Measurements from ENCODE around the gene ADD3.

The ADD3 gene

DNA sequence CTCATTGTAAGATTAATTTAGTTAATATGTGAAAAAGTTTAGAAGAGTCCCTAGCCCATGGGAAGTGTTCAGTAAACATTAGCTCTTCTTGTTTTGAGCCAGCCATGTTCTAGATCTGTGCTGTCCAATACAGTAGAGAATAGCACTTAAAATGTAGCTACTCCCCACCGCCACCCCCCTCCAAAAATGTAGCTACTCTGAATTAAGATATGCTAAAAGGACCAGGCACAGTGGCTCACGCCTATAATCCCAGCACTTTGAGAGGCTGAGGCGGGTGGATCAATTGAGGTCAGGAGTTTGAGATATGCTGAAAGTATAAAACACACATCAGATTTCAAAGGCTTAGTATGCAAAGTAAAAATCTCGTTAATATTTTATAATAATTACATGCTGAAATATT lies 152.3 kb downstream of the ADD3 start:
- no peak for DNase-seq

DNA sequence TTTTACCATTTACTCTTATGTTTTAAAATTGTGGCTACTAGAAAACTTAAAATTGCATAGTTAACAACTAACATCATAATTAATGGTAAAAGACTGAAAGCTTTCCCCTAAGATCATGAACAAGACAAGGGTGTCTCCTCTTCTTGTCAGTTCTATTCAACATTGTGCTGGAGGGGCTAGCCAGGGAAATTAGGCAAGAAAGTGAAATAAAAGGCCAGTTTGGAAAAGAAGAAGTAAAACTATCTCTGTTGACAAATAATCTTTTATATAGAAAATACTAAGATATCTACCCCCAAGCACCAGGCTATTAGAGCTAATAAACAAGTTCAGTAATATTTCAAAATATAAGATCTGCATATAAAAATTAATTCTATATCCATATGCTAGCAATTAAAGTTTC lies 152.7 kb downstream of the ADD3 start:
- peak; percentile 53 for DNase-seq

DNA sequence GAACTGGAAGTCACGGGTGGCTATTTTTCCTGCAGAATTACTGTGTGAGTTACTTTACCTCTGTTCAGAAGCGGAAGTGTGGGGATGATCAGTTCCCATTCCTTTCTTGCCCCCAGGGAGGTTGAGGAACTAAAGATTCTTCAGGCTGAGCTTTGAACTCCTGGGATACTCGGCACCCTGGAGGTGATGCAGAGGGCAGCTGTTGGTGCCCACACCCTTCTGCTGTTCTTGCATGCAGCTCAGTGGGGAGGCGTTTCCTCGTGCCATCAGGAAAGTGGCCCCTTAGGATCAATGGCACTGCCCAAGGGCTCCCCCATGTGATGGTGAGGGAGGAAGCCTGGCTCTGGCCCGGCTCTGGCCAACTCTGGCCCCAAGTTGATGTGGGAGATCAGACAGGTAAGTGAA lies 155.0 kb downstream of the ADD3 start:
- DNase-seq: peak; percentile 54

DNA sequence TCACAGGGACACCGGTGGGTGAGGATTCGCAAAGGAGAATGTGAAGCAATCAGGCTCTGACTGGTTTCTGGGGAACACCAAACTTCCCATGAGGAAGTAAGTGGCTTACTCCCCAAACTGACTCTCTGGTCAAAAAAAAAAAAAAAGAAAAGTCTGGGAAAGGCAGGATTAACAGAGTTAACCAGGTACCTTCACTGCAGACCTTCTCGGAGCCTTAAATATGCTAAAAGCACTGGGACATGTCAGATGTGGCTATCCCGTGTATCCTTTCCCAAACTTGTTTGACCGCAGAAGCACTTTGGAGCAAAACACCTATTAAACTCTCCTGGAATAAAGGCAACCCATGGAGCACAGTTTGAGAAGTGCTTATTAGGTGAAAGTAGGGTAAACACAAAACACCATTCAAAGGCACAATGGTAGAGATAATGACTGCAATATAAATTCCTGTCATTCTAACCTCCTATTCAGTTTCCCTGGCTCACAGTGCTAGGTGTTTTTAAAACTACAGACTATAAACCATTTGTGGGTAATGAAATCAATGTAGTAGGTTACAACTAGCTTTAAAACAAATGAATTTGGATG lies 155.5 kb downstream of the ADD3 start:
- no peak for DNase-seq

DNA sequence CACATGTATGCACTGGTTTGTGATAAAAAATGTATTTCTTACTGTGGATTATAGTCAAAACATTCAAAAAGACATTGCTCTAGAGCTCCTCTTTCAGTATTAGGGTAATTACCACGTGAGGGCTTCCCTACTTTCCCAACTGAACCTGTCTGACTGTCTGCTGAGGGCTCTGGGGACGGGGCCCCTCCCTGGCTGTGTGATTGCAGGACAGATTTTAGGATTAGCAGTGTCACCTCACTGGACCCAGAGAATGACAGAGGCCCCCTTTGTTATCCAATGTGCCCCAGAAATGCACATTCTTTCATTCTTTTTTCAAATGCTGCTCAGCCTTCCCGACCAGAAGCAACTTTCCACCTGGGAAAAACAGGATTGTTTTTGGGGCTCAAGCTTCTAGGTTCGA lies 156.1 kb downstream of the ADD3 start:
- no peak for DNase-seq

DNA sequence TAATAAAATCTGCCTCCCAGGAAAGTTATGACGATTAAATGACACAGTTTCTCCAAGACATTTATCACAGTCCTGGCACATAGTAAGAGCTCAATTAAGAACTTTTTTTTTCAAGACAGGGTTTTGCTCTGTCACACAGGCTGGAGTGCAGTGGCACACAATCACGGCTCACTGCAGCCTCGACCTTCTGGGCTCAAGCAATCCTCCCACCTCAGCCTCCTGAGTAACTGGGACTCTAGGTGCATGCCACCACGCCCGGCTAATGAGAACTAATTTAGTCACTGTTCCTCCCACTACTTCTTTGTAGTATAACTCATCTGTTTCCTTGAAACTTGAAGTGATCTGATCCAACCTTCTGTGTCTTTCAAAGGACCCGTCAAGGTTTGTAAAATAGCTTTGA lies 157.5 kb downstream of the ADD3 start:
- DNase-seq: no peak

DNA sequence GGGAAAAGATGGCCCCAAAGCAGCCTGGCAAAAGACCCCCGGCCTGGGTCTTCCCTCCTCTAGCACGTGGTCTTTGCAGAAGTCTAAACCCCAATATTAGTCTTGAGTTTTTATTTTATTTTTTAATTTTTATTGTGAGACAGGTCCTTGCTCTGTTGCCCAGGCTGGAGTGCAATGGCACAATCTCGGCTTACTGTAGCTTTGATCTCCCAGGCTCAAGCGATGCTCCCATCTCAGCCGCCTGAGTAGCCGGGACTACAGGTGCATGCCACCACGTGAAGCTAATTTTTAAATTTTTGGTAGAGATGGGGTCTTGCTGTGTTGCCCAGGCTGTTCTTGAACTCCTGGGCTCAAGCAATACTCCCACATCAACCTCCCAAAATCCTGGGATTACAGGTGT lies 159.4 kb downstream of the ADD3 start:
- no peak for DNase-seq

DNA sequence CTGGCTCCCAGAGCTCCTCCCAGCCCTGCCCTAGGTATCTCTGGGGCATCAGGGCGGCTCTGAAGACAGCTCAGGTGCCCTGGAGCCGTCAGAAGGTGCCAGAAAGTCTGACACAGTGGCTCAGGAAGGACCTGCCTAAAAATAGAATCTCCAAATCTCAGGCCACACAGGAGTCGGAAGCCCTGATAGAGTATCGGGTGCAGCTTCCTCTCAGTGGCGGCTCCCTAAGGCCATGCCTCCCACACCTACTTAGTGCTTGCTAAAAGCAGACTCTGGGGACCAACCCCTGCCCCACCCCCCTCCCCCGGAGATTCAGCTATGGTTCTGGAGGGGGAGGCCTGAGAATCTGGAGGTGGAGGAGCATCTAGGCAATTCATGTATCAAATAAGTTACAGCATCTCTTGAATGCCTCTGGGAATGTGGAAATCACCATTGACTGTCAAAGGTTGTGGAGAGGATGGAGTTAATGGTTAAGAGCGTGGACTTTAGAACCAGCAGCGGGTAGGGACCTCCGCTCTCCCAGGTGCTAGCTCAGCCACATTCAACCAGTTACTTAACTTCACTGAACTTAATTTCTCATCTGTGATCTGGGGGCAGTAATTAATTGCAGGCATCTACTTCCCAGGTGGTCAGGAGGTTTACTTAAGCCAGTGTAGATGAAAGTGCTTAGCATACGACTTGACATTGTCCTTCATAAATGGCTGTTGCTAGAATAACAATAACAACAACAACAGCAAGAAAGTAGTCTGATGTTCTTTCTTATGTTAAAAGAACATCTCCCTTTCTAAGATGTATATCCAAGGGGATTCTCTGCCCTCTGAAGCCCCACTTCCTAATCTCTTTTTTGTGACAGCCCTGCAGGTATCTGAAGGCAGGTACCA lies 161.1 kb downstream of the ADD3 start:
- DNase-seq: no peak

DNA sequence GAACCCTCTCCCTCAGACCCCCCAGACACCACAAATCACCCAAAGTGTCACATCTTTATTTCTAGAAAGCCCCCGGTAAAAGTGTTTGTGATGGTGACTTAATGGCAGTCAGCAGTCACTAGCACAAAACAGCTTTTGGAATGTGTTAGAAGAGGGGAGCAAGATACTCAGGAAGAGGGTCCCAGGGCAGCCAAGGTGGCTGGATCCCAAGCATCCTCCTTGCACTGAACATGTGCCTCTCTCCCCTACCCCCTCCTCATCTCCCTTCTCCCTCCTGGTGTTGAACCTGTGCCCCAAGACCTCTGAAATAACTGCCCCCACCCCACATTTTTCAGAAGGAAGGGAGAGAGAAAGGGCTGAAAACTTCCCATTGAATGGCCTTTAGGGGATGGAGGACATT lies 161.8 kb downstream of the ADD3 start:
- DNase-seq: no peak

DNA sequence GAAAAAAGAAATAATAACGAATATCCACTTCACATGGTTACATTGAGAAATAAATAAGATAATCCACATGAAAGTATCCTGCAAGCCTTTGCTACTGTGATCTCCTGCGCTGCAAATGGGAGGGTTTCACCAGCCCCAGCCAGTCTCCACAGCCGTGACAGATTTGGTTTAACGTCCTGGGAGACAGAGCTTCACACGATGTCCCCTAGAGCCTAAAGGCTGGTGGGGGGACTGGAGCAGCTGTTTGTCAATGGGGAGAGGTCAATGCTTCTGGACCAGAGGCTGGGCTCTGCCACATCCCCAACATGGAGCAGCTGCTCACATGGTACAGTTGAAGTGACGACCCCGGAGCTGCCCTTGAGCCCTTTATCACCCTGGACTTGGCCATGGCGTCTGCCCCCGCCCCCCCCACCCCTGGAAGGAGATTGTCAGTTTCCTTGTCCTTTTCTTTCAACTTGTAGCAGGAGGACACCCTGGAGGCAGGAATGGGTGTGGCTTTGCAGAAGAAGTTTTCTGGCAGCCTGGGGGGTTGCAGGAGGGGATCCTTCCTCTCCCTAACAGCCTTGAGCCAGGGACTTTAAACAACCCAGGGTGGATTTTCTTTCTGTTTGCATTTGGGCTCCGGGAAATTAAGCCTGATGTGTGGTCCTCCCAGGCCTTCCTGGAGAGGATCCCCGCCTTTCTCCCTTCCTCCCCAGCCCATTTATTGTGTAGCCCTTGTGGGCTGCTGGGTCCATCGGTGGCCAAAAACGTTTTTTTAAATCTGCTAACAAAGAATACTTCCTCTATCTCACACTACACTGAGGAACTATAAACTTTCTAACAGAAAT lies 162.6 kb downstream of the ADD3 start:
- peak; percentile 17 for DNase-seq

DNA sequence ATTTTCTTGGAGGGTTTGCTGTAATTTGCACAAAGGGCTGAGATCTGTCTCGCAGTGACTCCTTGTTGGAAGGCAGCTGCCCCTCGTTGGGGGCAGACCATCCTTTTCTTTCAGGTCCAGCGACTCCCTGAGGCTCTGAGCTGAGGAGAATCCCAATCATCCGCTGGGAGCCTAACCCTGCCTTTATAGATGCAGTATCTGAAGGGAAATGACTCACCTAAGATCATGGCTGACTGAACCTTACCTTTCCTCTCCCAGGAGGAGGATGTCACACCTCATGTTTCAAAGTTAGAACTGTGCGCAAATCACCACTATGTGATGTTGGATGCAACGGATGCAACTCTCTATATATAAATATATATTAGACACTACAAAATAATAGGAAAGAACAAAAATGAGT lies 163.2 kb downstream of the ADD3 start:
- no peak for DNase-seq

DNA sequence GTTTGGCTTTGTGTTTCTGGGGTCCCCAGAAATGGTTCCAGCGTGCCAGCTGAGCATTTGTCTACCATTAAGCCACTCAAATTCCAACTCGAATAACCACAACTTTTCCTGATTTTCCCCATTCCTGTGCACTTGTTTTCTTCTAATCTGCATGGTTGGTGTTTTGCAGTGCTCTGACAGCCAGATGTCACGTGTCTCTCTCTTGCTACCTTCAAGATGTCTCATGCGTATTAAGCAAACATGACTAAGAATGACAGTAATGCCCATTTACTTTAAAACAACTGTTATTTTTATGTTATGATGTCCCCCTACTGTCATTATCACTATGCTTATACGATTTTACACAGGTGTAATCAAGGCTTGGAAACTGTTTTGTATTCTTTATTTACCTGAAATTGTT lies 164.4 kb downstream of the ADD3 start:
- DNase-seq: peak; percentile 44

DNA sequence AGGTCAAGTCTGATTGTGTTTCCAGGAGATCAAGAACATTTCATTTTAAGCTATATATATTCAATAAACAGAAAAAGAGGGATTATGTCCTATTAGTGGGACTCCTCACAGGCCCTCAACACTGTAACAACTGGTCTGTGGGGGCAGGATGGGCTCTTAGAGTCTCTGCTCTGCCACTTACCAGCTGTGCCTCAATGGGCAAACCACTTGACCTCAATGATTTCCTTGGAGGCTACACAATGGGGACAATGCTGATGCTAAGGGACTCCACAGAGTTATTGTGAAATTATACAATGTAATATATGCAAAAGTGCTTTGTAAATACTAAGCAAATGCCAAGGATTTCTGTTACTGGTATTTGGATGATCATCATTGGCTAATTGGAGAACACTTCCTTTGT lies 166.4 kb downstream of the ADD3 start:
- peak; percentile 40 for DNase-seq

DNA sequence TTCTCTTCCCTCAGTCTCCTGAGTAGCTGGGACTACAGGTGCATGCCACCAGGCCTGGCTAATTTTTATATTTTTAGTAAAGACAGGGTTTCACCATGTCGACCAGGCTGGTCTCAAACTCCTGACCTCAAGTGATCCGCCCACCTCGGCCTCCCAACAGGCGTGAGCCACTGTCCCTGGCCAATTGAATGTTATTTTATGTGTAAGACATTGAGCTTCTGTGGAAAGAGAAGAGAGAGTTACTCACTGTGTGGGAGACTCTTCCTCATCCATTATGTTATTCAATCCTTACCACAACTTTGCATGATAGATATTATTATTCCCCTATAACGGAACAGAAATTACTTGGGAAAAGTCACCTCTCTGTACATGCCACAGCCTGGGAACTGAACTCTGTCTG lies 167.0 kb downstream of the ADD3 start:
- peak; percentile 83 for DNase-seq

DNA sequence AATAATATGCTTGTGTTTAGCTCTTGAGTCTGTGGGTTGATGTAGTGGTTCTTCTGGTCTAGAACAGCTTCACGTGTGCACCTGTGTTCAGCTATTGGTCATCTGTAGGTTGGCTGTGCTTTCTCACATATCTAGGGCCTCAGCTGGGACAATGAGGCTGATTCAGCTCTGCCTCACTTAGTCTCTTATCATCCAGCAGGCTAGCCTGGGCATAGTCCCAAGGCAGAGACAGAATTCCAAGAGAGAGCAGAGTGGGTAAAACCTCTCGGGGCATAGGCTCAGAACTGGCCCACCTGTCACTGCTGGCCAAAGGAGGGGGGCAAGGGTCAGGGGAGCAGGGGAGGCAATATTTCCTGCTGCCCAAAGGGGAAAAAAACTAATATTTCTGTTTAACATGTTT lies 167.6 kb downstream of the ADD3 start:
- no peak for DNase-seq

DNA sequence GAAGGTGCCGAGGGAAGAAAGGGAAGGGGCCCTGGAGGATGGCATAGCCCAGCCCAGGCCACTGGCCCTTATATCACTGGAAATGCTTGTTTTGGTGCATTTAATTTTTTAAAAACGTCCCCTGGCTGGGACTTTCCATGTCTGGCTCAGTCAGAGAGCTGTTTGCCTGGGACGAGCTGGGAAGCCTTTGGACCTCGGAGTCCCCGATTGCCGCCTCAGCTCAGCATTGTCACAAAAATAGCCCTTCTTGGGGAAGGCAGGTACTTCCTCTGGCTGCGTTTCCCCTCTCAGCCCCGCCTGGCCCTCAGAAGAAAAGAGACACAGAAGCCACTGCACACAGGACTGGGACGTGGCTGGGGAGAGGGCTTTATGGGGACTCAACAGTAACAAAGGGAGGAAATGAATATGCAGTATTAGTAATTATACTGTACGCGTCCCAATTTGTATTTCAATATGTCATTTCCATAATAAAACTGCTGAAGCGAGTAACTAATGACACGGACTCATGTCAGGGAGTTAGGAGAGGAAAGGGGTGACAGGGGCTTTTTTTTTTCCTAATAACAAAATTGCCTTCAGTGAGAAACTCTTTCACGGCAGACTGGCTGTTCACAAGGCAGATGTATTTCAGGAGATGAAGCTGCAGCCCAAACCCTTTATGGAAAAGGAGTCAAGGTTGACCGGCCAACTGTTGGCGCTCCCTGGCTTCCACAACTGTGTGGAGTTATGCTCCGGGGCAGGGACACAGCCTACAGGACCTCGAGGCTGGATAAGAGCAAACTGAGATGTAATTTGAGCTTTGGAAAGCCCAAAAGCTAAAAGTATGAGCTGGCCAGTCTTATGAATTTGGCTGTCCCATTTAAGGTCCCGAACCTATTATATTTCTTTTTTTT lies 168.6 kb downstream of the ADD3 start:
- DNase-seq: no peak

DNA sequence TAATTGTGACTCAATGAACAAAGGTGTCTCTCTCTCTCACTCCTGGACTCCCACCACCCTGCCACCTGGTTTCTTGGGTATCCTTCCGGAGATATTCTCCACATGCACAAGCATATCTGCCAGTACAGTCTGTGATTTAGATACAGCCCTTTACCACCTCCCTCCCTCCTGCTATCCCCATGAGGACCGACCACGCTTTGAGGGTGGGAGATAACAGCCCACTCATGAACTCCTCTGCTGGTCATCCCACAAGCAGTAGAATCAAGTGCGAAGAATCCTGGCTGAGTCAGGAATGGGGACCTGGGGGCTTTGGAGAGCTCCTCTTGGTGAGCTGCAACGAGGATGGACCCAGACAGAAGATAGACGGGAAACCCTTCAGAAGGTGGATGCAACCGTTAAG lies 171.4 kb downstream of the ADD3 start:
- DNase-seq: no peak

DNA sequence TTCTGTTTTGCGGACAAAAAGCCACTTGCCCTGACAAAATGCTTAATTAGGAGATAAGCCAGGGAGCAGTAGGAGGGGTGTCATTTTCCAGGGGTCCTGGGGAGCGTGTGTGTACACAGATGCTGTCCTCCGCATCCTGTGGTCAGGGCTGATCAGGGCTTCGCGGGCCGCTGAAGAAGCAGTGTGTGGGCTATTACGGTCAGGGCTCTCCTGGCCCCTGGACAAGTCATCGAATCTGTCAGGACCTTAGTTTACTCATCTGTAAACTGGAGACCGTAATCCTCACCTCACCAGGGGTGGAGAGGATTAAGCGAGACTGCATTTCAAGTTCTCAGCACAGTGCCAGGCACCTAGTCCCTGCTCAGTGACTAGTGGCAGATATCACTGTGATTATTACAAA lies 173.7 kb downstream of the ADD3 start:
- DNase-seq: no peak

DNA sequence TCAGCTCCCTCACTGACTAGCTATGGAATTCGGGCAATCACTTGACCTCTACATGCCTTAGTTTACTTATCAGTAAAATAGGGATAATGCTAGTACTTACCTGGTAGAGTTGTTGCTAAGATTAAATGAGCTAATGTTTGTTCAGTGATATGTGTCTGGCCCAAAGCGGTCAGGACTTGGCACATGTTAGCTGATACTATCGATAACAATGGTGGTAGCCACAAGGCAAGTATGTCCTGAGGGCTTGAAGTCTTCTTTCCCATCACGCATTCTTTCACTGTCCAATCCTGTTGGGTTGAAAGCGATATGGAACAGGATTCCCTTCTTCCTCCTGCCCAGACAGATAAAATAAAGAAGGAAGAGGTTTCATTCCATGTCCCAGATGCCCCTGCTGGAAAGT lies 174.1 kb downstream of the ADD3 start:
- no peak for DNase-seq

DNA sequence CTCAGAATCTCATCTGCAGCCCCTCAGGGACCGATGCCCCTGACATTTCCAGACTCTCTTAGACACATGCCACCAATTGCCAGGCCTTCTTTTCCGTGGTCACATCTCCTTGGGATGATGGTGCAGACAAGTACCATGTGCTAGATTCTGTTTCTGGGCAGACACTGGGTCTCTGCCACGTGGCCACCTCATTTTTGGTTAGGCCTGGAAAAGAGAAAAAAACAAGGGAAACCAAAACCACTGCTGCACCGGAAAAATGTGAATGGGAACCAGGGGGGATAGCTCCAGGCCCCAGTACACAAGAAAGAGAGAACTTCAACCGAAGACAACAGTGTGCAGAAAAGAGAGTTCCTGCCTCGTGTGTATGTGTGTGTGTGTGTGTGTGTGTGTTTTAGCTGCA lies 176.6 kb downstream of the ADD3 start:
- DNase-seq: no peak
